Caco-2 (cell line): ENCODE results near the gene TFB1M. TPM values are rescaled to one million over a fixed set of nuclear protein-coding genes. Genes with fewer than 3 reads are reported as not detected.

Source experiments
- BruUV-seq: library from RNA; stranded (reverse); fragments of 400-500 nt; replicated peaks from 2 replicates; lab custom pipeline; 2021; lab: Mats Ljungman, UMichigan
- CTCF ChIA-PET: fragments of 300-600 bp; sonication (Branson Sonifier 250); formaldehyde crosslinking; loops from one replicate; lab custom pipeline; 2022; ENCODE audit warnings: antibody characterized with exemption; lab: Charles Lee
- POLR2A ChIA-PET: fragments of 300-600 bp; sonication (Branson Sonifier 250); formaldehyde crosslinking; loops from one replicate; lab custom pipeline; 2022; ENCODE audit warnings: antibody characterized with exemption; lab: Charles Lee
- DNase-seq, 2 experiments: peaks; one replicate each; pipeline versions ENCODE4 v3.0.0 to v3.0.0-alpha.2; 2020 to 2022
- H3K27me3 ChIP-seq: replicated peaks from 2 replicates; pipeline ENCODE4 v1.6.0; 2011; ENCODE audit warnings: low read length; ENCODE audit not compliant: control insufficient read depth, insufficient read depth
- H3K36me3 ChIP-seq: 2 replicates; pipeline ENCODE4 v1.5.1; 2011; ENCODE audit warnings: low read length; ENCODE audit not compliant: control insufficient read depth, insufficient read depth
- H3K4me1 ChIP-seq: fragments of 250-450 bp; sonication (Bioruptor Pico); 2 replicates; pipeline ENCODE4 v1.5.1; 2020; ENCODE audit warnings: mild to moderate bottlenecking
- H3K4me3 ChIP-seq: 2 replicates; pipeline ENCODE4 v1.5.1; 2011; ENCODE audit warnings: low read depth, mild to moderate bottlenecking, control low read depth, low read length
- H3K9me3 ChIP-seq: fragments of 250-450 bp; sonication (Bioruptor Pico); 2 replicates; pipeline ENCODE4 v1.5.1; 2020; ENCODE audit warnings: mild to moderate bottlenecking, moderate library complexity
- H3K27ac Mint-ChIP-seq: one replicate; pipeline ENCODE4 v1.8.0; 2022; ENCODE audit warnings: mixed read lengths; ENCODE audit not compliant: unreplicated experiment
- H3K27me3 Mint-ChIP-seq: one replicate; pipeline ENCODE4 v1.8.0; 2022; ENCODE audit warnings: mixed read lengths; ENCODE audit not compliant: insufficient read depth, unreplicated experiment
- H3K36me3 Mint-ChIP-seq: one replicate; pipeline ENCODE4 v1.8.0; 2022; ENCODE audit warnings: mild to moderate bottlenecking, mixed read lengths; ENCODE audit not compliant: insufficient read depth, unreplicated experiment
- H3K4me1 Mint-ChIP-seq: one replicate; pipeline ENCODE4 v1.8.0; 2022; ENCODE audit warnings: low read depth, mixed read lengths; ENCODE audit not compliant: unreplicated experiment
- H3K4me3 Mint-ChIP-seq: one replicate; pipeline ENCODE4 v1.8.0; 2022; ENCODE audit warnings: mild to moderate bottlenecking, moderate library complexity, mixed read lengths; ENCODE audit not compliant: unreplicated experiment
- H3K9me3 Mint-ChIP-seq: one replicate; pipeline ENCODE4 v1.8.0; 2022; ENCODE audit warnings: mixed read lengths; ENCODE audit not compliant: unreplicated experiment
- CTCF ChIP-seq, 2 experiments: fragments of 200-600 bp in 1 of 2; IDR thresholded peaks; 1 replicate in 1 of 2; 2 replicates in 1 of 2; pipeline versions ENCODE4 v1.5.1 to v1.8.0; 2011 to 2022; ENCODE audit warnings: antibody characterized with exemption in 1 of 2, control low read depth in 1 of 2, inconsistent platforms in 1 of 2, low read depth in 1 of 2, low read length in 1 of 2, mild to moderate bottlenecking in 1 of 2, moderate library complexity in 1 of 2; ENCODE audit not compliant: insufficient read depth in 1 of 2, severe bottlenecking in 1 of 2, unreplicated experiment in 1 of 2
- intact Hi-C: fragments of 100-400 bp; cut with micrococcal nuclease; formaldehyde crosslinking; loops from one replicate; pipeline ENCODE4 v1.10.0; 2022; ENCODE audit not compliant: unreplicated experiment
- total RNA-seq: library from RNA; stranded (reverse); gene quantifications from 2 replicates; pipeline ENCODE4 v1.2.3, GENCODE V29; 2022

TFB1M gene
- total RNA-seq, 1 experiment from 2014 or later = 35.7 TPM

GRCh38 chr6:155306958-155307357, 7.3 kb downstream of the TFB1M start:
- Mint-ChIP-seq H3K4me3 (no peak overlapping the region), H3K9me3 (no peaks in the 10 kb centered on the region), H3K27me3 (no peaks in the 10 kb centered on the region), H3K4me1 (peaks cover 5% of the 10 kb centered on the region), H3K27ac (no peak overlapping the region), H3K36me3 (peaks cover 49% of the 10 kb centered on the region)
- no TSS peak for BruUV-seq
- no peak for TF ChIP-seq CTCF (IDR thresholded peaks at IDR 0.05; ENCODE audit: insufficient read depth in 1 of 2, low read depth in 1 of 2, low read length in 1 of 2, severe bottlenecking in 1 of 2, unreplicated experiment in 1 of 2)
- ChIA-PET POLR2A (no interaction called here), CTCF (interaction anchor here (0.7 kb wide), 1 partner anchor 424 kb away, joined by 4 read pairs; no protein-coding TSS in a partner anchor)
- Histone ChIP-seq H3K36me3 (no peaks in the 10 kb centered on the region), H3K27me3 (no peaks in the 10 kb centered on the region), H3K4me1 (no peaks in the 10 kb centered on the region), H3K9me3 (no peaks in the 10 kb centered on the region), H3K4me3 (no peak overlapping the region)
- no peak for DNase-seq
- intact Hi-C loops = no loop called here

- H3K27me3 Mint-ChIP-seq = no peaks in the 10 kb centered on the region
- POLR2A ChIA-PET = no interaction called here
- DNase-seq = no peak
Observed at GRCh38 chr6:155303361-155303870, 10.9 kb downstream of the TFB1M start.

GRCh38 chr6:155301867-155302266, 12.4 kb downstream of the TFB1M start:
- ChIA-PET POLR2A (no interaction called here), CTCF (no interaction called here)
- no TSS peak for BruUV-seq
- H3K27ac Mint-ChIP-seq = no peak overlapping the region
- H3K9me3 Mint-ChIP-seq = no peaks in the 10 kb centered on the region
- Histone ChIP-seq H3K27me3 (no peaks in the 10 kb centered on the region), H3K4me1 (no peaks in the 10 kb centered on the region), H3K9me3 (no peaks in the 10 kb centered on the region), H3K4me3 (no peak overlapping the region), H3K36me3 (no peaks in the 10 kb centered on the region)
- no peak overlapping the region for H3K4me3 Mint-ChIP-seq
- no peak for DNase-seq
- no peaks in the 10 kb centered on the region for H3K4me1 Mint-ChIP-seq
- H3K36me3 Mint-ChIP-seq = peaks cover 43% of the 10 kb centered on the region
- no peak for TF ChIP-seq CTCF (IDR thresholded peaks at IDR 0.05; ENCODE audit: insufficient read depth in 1 of 2, low read depth in 1 of 2, low read length in 1 of 2, severe bottlenecking in 1 of 2, unreplicated experiment in 1 of 2)
- no peaks in the 10 kb centered on the region for H3K27me3 Mint-ChIP-seq
- intact Hi-C loops = no loop called here

More at GRCh38 chr6:155303361-155303870, 10.9 kb downstream of the TFB1M start:
- Histone ChIP-seq H3K36me3 (no peaks in the 10 kb centered on the region), H3K27me3 (no peaks in the 10 kb centered on the region), H3K4me1 (no peaks in the 10 kb centered on the region), H3K4me3 (no peak overlapping the region), H3K9me3 (no peaks in the 10 kb centered on the region)
- no TSS peak for BruUV-seq
- no peak overlapping the region for H3K27ac Mint-ChIP-seq
- H3K4me1 Mint-ChIP-seq = no peaks in the 10 kb centered on the region
- peaks cover 33% of the 10 kb centered on the region for H3K36me3 Mint-ChIP-seq
- intact Hi-C loops = no loop called here
- H3K9me3 Mint-ChIP-seq = no peaks in the 10 kb centered on the region
- CTCF ChIA-PET = no interaction called here
- H3K4me3 Mint-ChIP-seq = no peak overlapping the region
- TF ChIP-seq CTCF (IDR thresholded peaks at IDR 0.05; ENCODE audit: insufficient read depth in 1 of 2, low read depth in 1 of 2, low read length in 1 of 2, severe bottlenecking in 1 of 2, unreplicated experiment in 1 of 2) = no peak
